Endodermal cell (in vitro differentiated cells): ENCODE measurements around the gene SIKE1. TPM values are rescaled to one million over a fixed set of nuclear protein-coding genes. Genes with fewer than 3 reads are reported as not detected.
"Not testable (repeated sequence)": the region's sequence is repeated elsewhere in the genome, so short reads cannot be mapped to it uniquely, and the experiment has no call there.

ENCODE experiments used
- DNase-seq: peaks from one replicate; pipeline ENCODE4 v3.0.0-alpha.2; 2017
- H3K27ac ChIP-seq: 2 replicates; pipeline ENCODE4 v1.5.1; 2013; ENCODE audit warnings: mild to moderate bottlenecking, low read depth, low read length, moderate library complexity
- H3K27me3 ChIP-seq: 2 replicates; pipeline ENCODE4 v1.6.1; 2013; ENCODE audit warnings: mild to moderate bottlenecking, low read length, moderate library complexity; ENCODE audit not compliant: insufficient read depth, control insufficient read depth, poor library complexity, severe bottlenecking
- H3K36me3 ChIP-seq: 2 replicates; pipeline ENCODE4 v1.7.0; 2013; ENCODE audit warnings: mild to moderate bottlenecking, low read length, moderate library complexity; ENCODE audit not compliant: control insufficient read depth, insufficient read depth
- H3K4me1 ChIP-seq: one replicate; pipeline ENCODE4 v1.7.0; 2013; ENCODE audit warnings: low read length; ENCODE audit not compliant: control insufficient read depth, insufficient read depth
- H3K4me3 ChIP-seq: 2 replicates; pipeline ENCODE4 v1.5.1; 2013; ENCODE audit warnings: mild to moderate bottlenecking, low read length, moderate library complexity
- H3K9ac ChIP-seq: 2 replicates; pipeline ENCODE4 v1.6.1; 2013; ENCODE audit warnings: mild to moderate bottlenecking, low read length, moderate library complexity; ENCODE audit not compliant: poor library complexity, severe bottlenecking; ENCODE audit errors: extremely low read depth
- H3K9me3 ChIP-seq: 2 replicates; pipeline ENCODE4 v1.6.1; 2013; ENCODE audit warnings: mild to moderate bottlenecking, low read length, moderate library complexity; ENCODE audit not compliant: control insufficient read depth
- H3K27ac Mint-ChIP-seq: 2 replicates; pipeline ENCODE4 v1.8.0; 2020; ENCODE audit warnings: mixed read lengths
- H3K27me3 Mint-ChIP-seq: 2 replicates; pipeline ENCODE4 v1.8.0; 2021; ENCODE audit warnings: mild to moderate bottlenecking, mixed read lengths; ENCODE audit not compliant: insufficient read depth
- H3K36me3 Mint-ChIP-seq: 2 replicates; pipeline ENCODE4 v1.8.0; 2020; ENCODE audit warnings: low read depth, mixed read lengths
- H3K4me1 Mint-ChIP-seq: 2 replicates; pipeline ENCODE4 v1.8.0; 2020; ENCODE audit warnings: mixed read lengths
- H3K4me3 Mint-ChIP-seq: 2 replicates; pipeline ENCODE4 v1.8.0; 2020; ENCODE audit warnings: mild to moderate bottlenecking, moderate library complexity, mixed read lengths
- H3K9me3 Mint-ChIP-seq: 2 replicates; pipeline ENCODE4 v1.8.0; 2020; ENCODE audit warnings: mild to moderate bottlenecking, mixed read lengths
- WGBS, 2 experiments: methylation state at CpG; one replicate each; pipeline versions ENCODE4 v1.1.5 to v1.1.7; 2013; ENCODE audit warnings: missing lambda C conversion rate in 2 of 2, mixed read lengths in 1 of 2; ENCODE audit not compliant: insufficient coverage in 1 of 2, insufficient read length in 1 of 2; 5-methylcytosine and 5-hydroxymethylcytosine counted together
- total RNA-seq, 2 donors: library from RNA; stranded (reverse); fragmentation: NEBNext Ultra II Directional in 1 of 2; extraction: Animal tissue kit (Norgen Biotek cat#: 25700) in 1 of 2; gene quantifications; 2 replicates in 1 of 2; 3 replicates in 1 of 2; pipeline ENCODE4 v1.2.1, GENCODE V29; 2021
- TF ChIP-seq, protein P1 (sequence below): fragments of 200-600 bp; sonication (generic); conservative IDR thresholded peaks from 2 replicates; pipeline ENCODE4 v1.5.0; 2021; ENCODE audit warnings: antibody characterized with exemption, mild to moderate bottlenecking

The SIKE1 gene
- total RNA-seq, 2 donors from 2014 or later = 69.0 to 72.2 TPM

DNA sequence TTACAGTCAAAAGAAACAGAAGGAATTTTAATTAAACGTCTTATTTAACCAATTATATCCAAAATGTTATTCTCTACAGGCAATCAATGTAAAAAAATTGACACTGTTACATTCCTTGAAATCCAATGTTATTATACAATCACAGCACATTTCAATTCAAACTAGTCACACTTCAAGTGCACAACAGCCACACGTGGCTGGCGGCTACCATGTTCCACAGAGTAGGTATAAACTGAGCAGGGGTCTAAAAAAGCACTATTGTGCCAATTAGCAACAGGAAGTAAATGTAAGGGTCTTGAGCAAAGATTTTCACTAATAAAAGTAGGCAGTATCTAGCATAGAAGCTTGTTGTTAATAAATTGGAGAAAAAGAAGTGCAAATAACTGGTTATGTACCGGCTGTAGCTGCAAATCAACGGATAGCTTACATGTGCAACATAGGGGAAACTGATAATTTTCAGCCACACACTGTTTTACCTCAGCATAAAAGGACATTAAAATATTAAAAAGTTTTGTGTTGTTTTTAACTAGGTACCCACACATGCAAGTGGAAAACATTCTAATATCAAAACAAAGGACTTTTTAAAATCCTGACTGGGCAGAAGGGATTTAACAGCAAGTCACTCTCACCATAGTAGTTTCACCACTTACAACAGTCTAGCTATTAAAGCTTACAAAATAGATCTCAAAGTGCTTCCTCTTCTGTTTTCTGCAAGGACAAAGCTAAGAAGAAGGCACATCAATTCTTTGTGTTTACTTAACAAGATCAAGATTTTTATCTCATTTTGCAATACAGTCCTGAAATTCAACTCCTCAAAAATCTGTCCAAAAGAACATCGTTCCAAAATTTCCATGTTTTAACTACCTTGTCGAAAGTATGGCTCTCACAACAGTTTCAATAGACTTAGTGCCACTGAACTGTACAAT lies 25.2 kb downstream of the SIKE1 start:
- Histone ChIP-seq H3K27ac (no peak overlapping the region), H3K4me3 (peak overlapping the region; percentile 93), H3K27me3 (no peaks in the 10 kb centered on the region), H3K9me3 (peaks cover 9% of the 10 kb centered on the region), H3K36me3 (peaks cover 24% of the 10 kb centered on the region), H3K4me1 (peaks cover 4% of the 10 kb centered on the region), H3K9ac (peak overlapping the region; percentile 100)
- TF ChIP-seq, protein P1, sequence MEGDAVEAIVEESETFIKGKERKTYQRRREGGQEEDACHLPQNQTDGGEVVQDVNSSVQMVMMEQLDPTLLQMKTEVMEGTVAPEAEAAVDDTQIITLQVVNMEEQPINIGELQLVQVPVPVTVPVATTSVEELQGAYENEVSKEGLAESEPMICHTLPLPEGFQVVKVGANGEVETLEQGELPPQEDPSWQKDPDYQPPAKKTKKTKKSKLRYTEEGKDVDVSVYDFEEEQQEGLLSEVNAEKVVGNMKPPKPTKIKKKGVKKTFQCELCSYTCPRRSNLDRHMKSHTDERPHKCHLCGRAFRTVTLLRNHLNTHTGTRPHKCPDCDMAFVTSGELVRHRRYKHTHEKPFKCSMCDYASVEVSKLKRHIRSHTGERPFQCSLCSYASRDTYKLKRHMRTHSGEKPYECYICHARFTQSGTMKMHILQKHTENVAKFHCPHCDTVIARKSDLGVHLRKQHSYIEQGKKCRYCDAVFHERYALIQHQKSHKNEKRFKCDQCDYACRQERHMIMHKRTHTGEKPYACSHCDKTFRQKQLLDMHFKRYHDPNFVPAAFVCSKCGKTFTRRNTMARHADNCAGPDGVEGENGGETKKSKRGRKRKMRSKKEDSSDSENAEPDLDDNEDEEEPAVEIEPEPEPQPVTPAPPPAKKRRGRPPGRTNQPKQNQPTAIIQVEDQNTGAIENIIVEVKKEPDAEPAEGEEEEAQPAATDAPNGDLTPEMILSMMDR = no peak
- Mint-ChIP-seq H3K4me3 (peak overlapping the region; percentile 100), H3K9me3 (peaks cover 1% of the 10 kb centered on the region), H3K27ac (peak overlapping the region; percentile 100), H3K4me1 (peaks cover 55% of the 10 kb centered on the region), H3K36me3 (peaks cover 20% of the 10 kb centered on the region), H3K27me3 (no peaks in the 10 kb centered on the region)
- 84 to 86% methylated on average over 6 to 7 of the region's 7 CpGs for WGBS, 2 experiments
- no peak for DNase-seq

DNA sequence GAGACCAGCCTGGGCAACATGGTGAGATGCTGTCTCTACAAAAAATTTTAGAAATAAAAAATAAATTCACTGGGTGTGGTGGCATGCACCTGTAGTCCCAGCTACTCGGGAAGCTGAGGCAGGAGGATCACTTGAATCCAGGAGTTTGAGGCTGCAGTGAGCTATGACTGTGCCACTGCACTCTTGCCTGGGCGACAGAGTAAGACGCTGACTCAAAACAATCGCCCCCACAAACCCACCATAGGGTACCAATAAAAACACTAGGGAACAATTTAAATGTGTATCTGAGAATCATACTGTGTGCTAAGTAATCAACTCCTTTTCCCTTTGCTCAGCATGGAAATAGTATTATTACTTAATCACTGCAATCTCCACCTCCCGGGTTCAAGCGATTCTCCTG lies 26.8 kb downstream of the SIKE1 start:
- H3K9ac ChIP-seq, H3K27ac ChIP-seq, H3K27me3 Mint-ChIP-seq, H3K9me3 ChIP-seq, H3K4me1 ChIP-seq, H3K9me3 Mint-ChIP-seq, H3K27me3 ChIP-seq, DNase-seq: not testable (repeated sequence)
- Mint-ChIP-seq H3K4me3 (peak overlapping the region; percentile 29), H3K4me1 (peaks cover 55% of the 10 kb centered on the region), H3K27ac (peak overlapping the region; percentile 69), H3K36me3 (peaks cover 34% of the 10 kb centered on the region)
- Histone ChIP-seq H3K4me3 (peak overlapping the region; percentile 93), H3K36me3 (peaks cover 40% of the 10 kb centered on the region)
- WGBS, 2 experiments = 83 to 93% methylated on average over 1 to 6 of the region's 6 CpGs

DNA sequence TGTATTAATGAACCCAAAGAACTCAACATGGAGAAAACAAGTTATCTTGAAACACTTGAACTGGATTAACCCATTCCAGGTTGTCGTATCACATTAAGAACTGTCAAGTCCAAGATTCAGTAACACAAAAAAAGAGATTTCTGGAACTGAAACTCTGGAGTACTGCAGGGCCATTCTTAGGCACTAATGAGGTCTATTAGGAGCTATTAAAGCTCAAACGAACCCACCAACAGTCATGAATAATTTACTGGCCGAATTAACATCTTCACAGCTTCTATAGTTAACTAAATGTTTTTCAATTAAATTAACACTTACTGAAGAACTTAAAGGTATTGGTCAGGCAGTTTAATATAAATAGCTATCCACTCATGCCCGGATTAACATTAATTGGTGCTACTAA lies 27.3 kb downstream of the SIKE1 start:
- peak overlapping the region; percentile 29 for H3K4me3 Mint-ChIP-seq
- peak overlapping the region; percentile 93 for H3K4me3 ChIP-seq
- no peak for DNase-seq
- peaks cover 1% of the 10 kb centered on the region for H3K4me1 ChIP-seq
- H3K9me3 ChIP-seq = no peaks in the 10 kb centered on the region
- H3K27me3 ChIP-seq = no peaks in the 10 kb centered on the region
- peaks cover 46% of the 10 kb centered on the region for H3K36me3 ChIP-seq
- H3K9ac ChIP-seq = no peak overlapping the region
- H3K27ac ChIP-seq = no peak overlapping the region
- 75 to 78% methylated on average over 4 of the region's 4 CpGs for WGBS, 2 experiments
- peaks cover 57% of the 10 kb centered on the region for H3K4me1 Mint-ChIP-seq
- H3K27me3 Mint-ChIP-seq = no peaks in the 10 kb centered on the region
- H3K9me3 Mint-ChIP-seq = no peaks in the 10 kb centered on the region
- H3K27ac Mint-ChIP-seq = peak overlapping the region; percentile 69
- TF ChIP-seq, protein P1 = no peak
- peaks cover 40% of the 10 kb centered on the region for H3K36me3 Mint-ChIP-seq
